K562 (cell line): ENCODE results near the gene KCTD18. TPM values are rescaled to one million over a fixed set of nuclear protein-coding genes. Genes with fewer than 3 reads are reported as not detected.

Experiments used
- ASH1L ChIP-seq: fragments of 450-650 bp; IDR thresholded peaks from 2 replicates; pipeline ENCODE4 v1.6.1; 2018; ENCODE audit warnings: borderline replicate concordance, mild to moderate bottlenecking, low read depth; ENCODE audit not compliant: partially characterized antibody
- BACH1 ChIP-seq: fragments of 200-800 bp; sonication (Bioruptor generic); IDR thresholded peaks from 2 replicates; pipeline ENCODE4 v1.6.1; 2016; ENCODE audit warnings: missing genetic modification characterization, missing compliant biosample characterization
- DACH1 ChIP-seq: fragments of 450-650 bp; IDR thresholded peaks from 2 replicates; pipeline ENCODE4 v1.6.1; 2018; ENCODE audit not compliant: partially characterized antibody
- E2F8 ChIP-seq: fragments of 450-650 bp; IDR thresholded peaks from 2 replicates; pipeline ENCODE4 v1.7.1; 2018; ENCODE audit warnings: mild to moderate bottlenecking, low read depth; ENCODE audit not compliant: partially characterized antibody
- HES1 ChIP-seq: fragments of 450-650 bp; IDR thresholded peaks from 2 replicates; pipeline ENCODE4 v1.6.1; 2016; ENCODE audit warnings: low read depth, mild to moderate bottlenecking, moderate library complexity
- HMBOX1 ChIP-seq: sonication (generic); IDR thresholded peaks from 2 replicates; pipeline ENCODE4 v1.6.1; 2016
- KHSRP ChIP-seq: fragments of 450-650 bp; IDR thresholded peaks from 2 replicates; pipeline ENCODE4 v1.6.1; 2017
- PCBP1 ChIP-seq: fragments of 200-400 bp; formaldehyde crosslinking; IDR thresholded peaks from 2 replicates; pipeline ENCODE4 v1.6.1; 2018; ENCODE audit warnings: mild to moderate bottlenecking, low read depth, low read length; ENCODE audit not compliant: poor library complexity, severe bottlenecking
- POLR2G ChIP-seq: fragments of 200-400 bp; formaldehyde crosslinking; IDR thresholded peaks from 2 replicates; pipeline ENCODE4 v1.6.1; 2017; ENCODE audit warnings: low read depth, mild to moderate bottlenecking, antibody characterized with exemption, low read length, moderate library complexity
- SMARCA4 ChIP-seq: fragments of 450-650 bp; IDR thresholded peaks from 2 replicates; pipeline ENCODE4 v1.6.1; 2016
- STAT5B ChIP-seq: fragments of 250-450 bp; sonication (Bioruptor Pico); IDR thresholded peaks from 2 replicates; pipeline ENCODE4 v1.8.0; 2021; ENCODE audit warnings: mild to moderate bottlenecking, inconsistent platforms
- TSC22D4 ChIP-seq: fragments of 450-650 bp; IDR thresholded peaks from 2 replicates; pipeline ENCODE4 v1.6.1; 2016; ENCODE audit warnings: missing genetic modification characterization, missing biosample characterization, control low read depth
- ZNF12 ChIP-seq: sonication (generic); formaldehyde crosslinking; IDR thresholded peaks from 2 replicates; pipeline ENCODE4 v1.4.0; 2020; ENCODE audit warnings: mild to moderate bottlenecking, missing genetic modification reagents
- ZNF224 ChIP-seq: sonication (generic); formaldehyde crosslinking; IDR thresholded peaks from 2 replicates; pipeline ENCODE4 v1.8.0; 2022; ENCODE audit warnings: mild to moderate bottlenecking, missing genetic modification reagents
- ZNF561 ChIP-seq: fragments of 450-650 bp; formaldehyde crosslinking; conservative IDR thresholded peaks from 2 replicates; pipeline ENCODE4 v1.4.0; 2020; ENCODE audit warnings: mild to moderate bottlenecking, moderate library complexity
- ZNF668 ChIP-seq: fragments of 250-450 bp; sonication (Bioruptor Pico); IDR thresholded peaks from 2 replicates; pipeline ENCODE4 v1.8.0; 2022; ENCODE audit warnings: mild to moderate bottlenecking, inconsistent platforms
- ZNF77 ChIP-seq: fragments of 250-450 bp; sonication (Bioruptor Pico); IDR thresholded peaks from 2 replicates; pipeline ENCODE4 v1.5.0; 2020
- polyA plus RNA-seq, 8 experiments: library from polyadenylated mRNA; depleted of rRNA in 4 of 8; stranded (reverse) in 5 of 8; unstranded in 3 of 8; fragments of >200 nt; fragmentation: Nextera tagmentation in 2 of 8; fragmentation: Illumina TruSeq in 1 of 8; extraction: Ambion mirVana in 2 of 8; extraction: Trizol in 1 of 8; gene quantifications; 2 replicates each; pipeline versions ENCODE4 v1.2.1 to v1.2.3, GENCODE V29; 2011 to 2014; ENCODE audit warnings: inconsistent platforms in 1 of 8, missing spikeins in 1 of 8
- total RNA-seq, 7 experiments: library from RNA; depleted of rRNA in 6 of 7; stranded (reverse); fragments of >200 nt in 6 of 7; fragmentation: Illumina TruSeq in 2 of 7; extraction: Trizol in 2 of 7; gene quantifications; 2 replicates each; pipeline versions ENCODE4 v1.2.1 to v1.2.3, GENCODE V29; 2011 to 2021; ENCODE audit warnings: low replicate concordance in 1 of 7
- TF ChIP-seq, protein P1 (sequence below): fragments of 250-450 bp; sonication (Bioruptor Pico); IDR thresholded peaks from 2 replicates; pipeline ENCODE4 v1.4.0; 2020; ENCODE audit warnings: mild to moderate bottlenecking, moderate library complexity
- TF ChIP-seq, protein P2 (sequence below): fragments of 250-450 bp; sonication (Bioruptor Pico); IDR thresholded peaks from 2 replicates; pipeline ENCODE4 v1.5.1; 2021; ENCODE audit warnings: mild to moderate bottlenecking

The KCTD18 gene
- total and polyA plus RNA-seq, 9 of the 15 experiments (the other 6 are each of a cell fraction or from before 2014, with no cell fraction given): 0.39 to 5.4 (median 3.8) TPM

DNA sequence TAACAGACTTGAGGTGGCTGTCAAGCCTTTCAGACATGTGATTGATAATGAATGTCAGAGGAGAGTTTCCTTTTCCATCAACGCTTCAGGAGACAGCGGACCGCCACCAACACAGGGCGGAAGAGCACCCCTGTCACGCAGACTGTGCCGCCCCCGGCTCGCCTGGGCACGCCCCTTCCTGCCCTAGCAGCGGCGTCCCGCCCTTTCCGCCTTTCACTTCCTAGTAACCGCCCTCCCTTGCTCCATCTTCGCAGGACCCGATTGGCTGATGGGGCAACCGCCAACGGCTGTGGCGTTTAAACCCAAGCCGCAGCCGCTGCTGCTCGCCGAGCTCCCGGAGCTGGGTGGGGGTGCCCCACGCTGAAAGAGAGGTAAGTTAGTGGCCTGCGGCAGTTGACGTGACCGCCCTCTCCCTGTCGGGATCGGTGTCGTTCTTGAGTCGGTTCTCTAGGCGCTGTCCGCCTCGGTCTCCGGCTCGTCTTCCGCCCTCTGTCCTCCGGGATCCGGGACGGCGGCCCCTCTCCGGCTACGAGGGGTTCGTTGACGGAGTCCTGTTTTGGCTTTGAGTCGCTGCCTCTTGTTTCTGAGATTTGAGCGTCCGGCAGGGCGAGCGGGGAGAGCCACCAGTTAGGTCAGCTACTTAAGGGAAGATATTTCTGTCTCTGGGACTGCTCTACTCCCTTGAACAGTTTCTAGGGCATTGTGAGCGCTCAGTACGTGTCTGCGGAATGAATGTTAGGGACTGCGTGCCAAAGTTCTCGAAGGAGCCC lies 16.2 kb upstream of the KCTD18 start, which contains the start of gene SGO2 (continued):
- TF ChIP-seq E2F8: peak; percentile 73
- no peak for TF ChIP-seq DACH1
- TF ChIP-seq STAT5B (CRISPR knock-in tag): no peak
- no peak for TF ChIP-seq KHSRP
- no peak for TF ChIP-seq ZNF77
- no peak for TF ChIP-seq ZNF668 (CRISPR knock-in tag)
- TF ChIP-seq ZNF224 (CRISPR knock-in tag): no peak
- TF ChIP-seq PCBP1: no peak
- TF ChIP-seq, protein P1, sequence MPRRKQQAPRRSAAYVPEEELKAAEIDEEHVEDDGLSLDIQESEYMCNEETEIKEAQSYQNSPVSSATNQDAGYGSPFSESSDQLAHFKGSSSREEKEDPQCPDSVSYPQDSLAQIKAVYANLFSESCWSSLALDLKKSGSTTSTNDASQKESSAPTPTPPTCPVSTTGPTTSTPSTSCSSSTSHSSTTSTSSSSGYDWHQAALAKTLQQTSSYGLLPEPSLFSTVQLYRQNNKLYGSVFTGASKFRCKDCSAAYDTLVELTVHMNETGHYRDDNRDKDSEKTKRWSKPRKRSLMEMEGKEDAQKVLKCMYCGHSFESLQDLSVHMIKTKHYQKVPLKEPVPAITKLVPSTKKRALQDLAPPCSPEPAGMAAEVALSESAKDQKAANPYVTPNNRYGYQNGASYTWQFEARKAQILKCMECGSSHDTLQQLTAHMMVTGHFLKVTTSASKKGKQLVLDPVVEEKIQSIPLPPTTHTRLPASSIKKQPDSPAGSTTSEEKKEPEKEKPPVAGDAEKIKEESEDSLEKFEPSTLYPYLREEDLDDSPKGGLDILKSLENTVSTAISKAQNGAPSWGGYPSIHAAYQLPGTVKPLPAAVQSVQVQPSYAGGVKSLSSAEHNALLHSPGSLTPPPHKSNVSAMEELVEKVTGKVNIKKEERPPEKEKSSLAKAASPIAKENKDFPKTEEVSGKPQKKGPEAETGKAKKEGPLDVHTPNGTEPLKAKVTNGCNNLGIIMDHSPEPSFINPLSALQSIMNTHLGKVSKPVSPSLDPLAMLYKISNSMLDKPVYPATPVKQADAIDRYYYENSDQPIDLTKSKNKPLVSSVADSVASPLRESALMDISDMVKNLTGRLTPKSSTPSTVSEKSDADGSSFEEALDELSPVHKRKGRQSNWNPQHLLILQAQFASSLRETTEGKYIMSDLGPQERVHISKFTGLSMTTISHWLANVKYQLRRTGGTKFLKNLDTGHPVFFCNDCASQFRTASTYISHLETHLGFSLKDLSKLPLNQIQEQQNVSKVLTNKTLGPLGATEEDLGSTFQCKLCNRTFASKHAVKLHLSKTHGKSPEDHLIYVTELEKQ (CRISPR knock-in tag): no peak
- no peak for TF ChIP-seq TSC22D4
- no peak for TF ChIP-seq BACH1 (tag)
- TF ChIP-seq, protein P2, sequence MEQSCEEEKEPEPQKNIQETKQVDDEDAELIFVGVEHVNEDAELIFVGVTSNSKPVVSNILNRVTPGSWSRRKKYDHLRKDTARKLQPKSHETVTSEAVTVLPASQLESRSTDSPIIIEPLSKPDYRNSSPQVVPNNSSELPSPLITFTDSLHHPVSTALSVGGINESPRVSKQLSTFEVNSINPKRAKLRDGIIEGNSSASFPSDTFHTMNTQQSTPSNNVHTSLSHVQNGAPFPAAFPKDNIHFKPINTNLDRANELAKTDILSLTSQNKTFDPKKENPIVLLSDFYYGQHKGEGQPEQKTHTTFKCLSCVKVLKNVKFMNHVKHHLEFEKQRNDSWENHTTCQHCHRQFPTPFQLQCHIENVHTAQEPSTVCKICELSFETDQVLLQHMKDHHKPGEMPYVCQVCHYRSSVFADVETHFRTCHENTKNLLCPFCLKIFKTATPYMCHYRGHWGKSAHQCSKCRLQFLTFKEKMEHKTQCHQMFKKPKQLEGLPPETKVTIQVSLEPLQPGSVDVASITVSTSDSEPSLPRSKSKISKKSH: no peak
- no peak for TF ChIP-seq ASH1L
- TF ChIP-seq ZNF12 (CRISPR knock-in tag): no peak
- no peak for TF ChIP-seq ZNF561 (CRISPR knock-in tag)
- TF ChIP-seq SMARCA4: no peak
- TF ChIP-seq HES1: no peak
- peak; percentile 94 for TF ChIP-seq POLR2G
- TF ChIP-seq HMBOX1: no peak
